Measurements from ENCODE around the gene ZNF396. TPM values are rescaled to one million over a fixed set of nuclear protein-coding genes. Genes with fewer than 3 reads are reported as not detected.

ZNF396 gene
- total and polyA plus RNA-seq, 9 of the 15 experiments (the other 6 are each of a cell fraction or from before 2014, with no cell fraction given) = 0.73 to 2.3 (median 1.9) TPM

DNA sequence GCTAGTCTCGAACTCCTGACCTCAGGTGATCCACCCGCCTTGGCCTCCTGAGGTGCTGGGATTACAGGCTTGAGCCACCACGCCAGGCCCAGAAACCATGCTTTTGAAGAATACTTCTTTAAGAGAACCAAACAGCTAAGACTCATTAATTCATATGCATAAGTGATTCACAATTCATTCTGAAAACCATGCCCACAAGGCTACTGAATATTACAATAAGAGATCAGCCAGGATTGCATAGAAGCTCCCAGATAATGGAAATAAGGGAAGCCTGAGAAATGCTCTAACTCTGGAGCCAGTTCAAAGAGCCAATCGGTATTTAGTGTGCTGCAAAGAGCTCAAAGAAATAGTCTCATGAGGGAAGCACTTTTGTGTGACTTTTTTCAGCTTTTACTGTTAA lies 2.4 kb downstream of the ZNF396 start:
- Histone ChIP-seq H3K79me2 (ENCODE audit: control insufficient read depth, insufficient read depth, low read length) (no peaks in the 10 kb centered on the region), H3K27me3 (ENCODE audit: control insufficient read depth in 2 of 2, insufficient read depth in 2 of 2, low read length in 2 of 2) (0 out of 5 replicates have a peak, but pooled peaks cover 0 to 2% of the 10 kb centered on the region in 2 experiments), H4K20me1 (replicated peaks; ENCODE audit: control insufficient read depth, insufficient read depth, low read length) (no peaks in the 10 kb centered on the region), H3K9me3 (replicated peaks; ENCODE audit: control insufficient read depth, insufficient read depth, low read depth, low read length) (no peaks in the 10 kb centered on the region), H3K9me1 (ENCODE audit: control insufficient read depth, insufficient read depth, low read length) (no peaks in the 10 kb centered on the region), H3K27ac (ENCODE audit: extremely low read depth, low read depth, low read length) (no peak overlapping the region), H3K36me3 (ENCODE audit: control insufficient read depth, insufficient read depth, low read length) (no peaks in the 10 kb centered on the region), H2AFZ (ENCODE audit: low read depth, low read length) (no peak overlapping the region), H3K4me1 (replicated peaks in 1 of 2; ENCODE audit: control insufficient read depth in 2 of 2, insufficient read depth in 2 of 2, low read length in 2 of 2) (peaks cover 4 to 12% of the 10 kb centered on the region in 2 experiments; a peak in 3 of 5 replicates), H3K4me2 (ENCODE audit: insufficient read depth, low read length) (no peak overlapping the region), H3K9ac (ENCODE audit: insufficient read depth in 1 of 2, low read depth in 2 of 2, low read length in 2 of 2) (no peak overlapping the region), H3K4me3 (no peak overlapping the region)
- ChIA-PET POLR2A (interaction anchor here (0.8 to 1.3 kb wide), 2 partner anchors 12 to 549 kb away, joined by 3 read pairs; no protein-coding TSS in a partner anchor), CTCF (ENCODE audit: low intra/inter-chr PET ratio) (no interaction called here)
- no peak for DNase-seq (ENCODE audit: extremely low read depth in 1 of 4, low spot score in 3 of 4)
- no TSS peak for BruUV-seq (replicated peaks)
- no peak for FAIRE-seq
- intact Hi-C loops (cut with micrococcal nuclease) = loop anchor here (10.0 kb wide), 1 partner anchor 510 kb away; no protein-coding TSS in a partner anchor
- WGBS (ENCODE audit: insufficient coverage, low coverage, missing lambda C conversion rate) = 66% methylated on average over 4 of the region's 4 CpGs
- TF ChIP-seq, protein P1, sequence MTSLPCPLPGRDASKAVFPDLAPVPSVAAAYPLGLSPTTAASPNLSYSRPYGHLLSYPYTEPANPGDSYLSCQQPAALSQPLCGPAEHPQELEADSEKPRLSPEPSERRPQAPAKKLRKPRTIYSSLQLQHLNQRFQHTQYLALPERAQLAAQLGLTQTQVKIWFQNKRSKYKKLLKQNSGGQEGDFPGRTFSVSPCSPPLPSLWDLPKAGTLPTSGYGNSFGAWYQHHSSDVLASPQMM (CRISPR knock-in tag; IDR thresholded peaks at IDR 0.05) = no peak
- TF ChIP-seq RAD51 (IDR thresholded peaks at IDR 0.05; ENCODE audit: borderline replicate concordance, low read depth) (no peak), ZNF175 (CRISPR knock-in tag; IDR thresholded peaks at IDR 0.05; ENCODE audit: low read depth) (no peak), HMGN3 (IDR thresholded peaks at IDR 0.05; ENCODE audit: borderline replicate concordance, extremely low read depth, insufficient read length, low read depth, low read length) (no peak), ADNP (tag; IDR thresholded peaks at IDR 0.05) (no peak), CREM (IDR thresholded peaks at IDR 0.05; ENCODE audit: low read depth) (no peak), ILF3 (IDR thresholded peaks at IDR 0.05; ENCODE audit: borderline replicate concordance) (no peak)
- TF ChIP-seq, protein P2, sequence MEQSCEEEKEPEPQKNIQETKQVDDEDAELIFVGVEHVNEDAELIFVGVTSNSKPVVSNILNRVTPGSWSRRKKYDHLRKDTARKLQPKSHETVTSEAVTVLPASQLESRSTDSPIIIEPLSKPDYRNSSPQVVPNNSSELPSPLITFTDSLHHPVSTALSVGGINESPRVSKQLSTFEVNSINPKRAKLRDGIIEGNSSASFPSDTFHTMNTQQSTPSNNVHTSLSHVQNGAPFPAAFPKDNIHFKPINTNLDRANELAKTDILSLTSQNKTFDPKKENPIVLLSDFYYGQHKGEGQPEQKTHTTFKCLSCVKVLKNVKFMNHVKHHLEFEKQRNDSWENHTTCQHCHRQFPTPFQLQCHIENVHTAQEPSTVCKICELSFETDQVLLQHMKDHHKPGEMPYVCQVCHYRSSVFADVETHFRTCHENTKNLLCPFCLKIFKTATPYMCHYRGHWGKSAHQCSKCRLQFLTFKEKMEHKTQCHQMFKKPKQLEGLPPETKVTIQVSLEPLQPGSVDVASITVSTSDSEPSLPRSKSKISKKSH (CRISPR knock-in tag; IDR thresholded peaks at IDR 0.05) = no peak
- TF ChIP-seq, protein P3, sequence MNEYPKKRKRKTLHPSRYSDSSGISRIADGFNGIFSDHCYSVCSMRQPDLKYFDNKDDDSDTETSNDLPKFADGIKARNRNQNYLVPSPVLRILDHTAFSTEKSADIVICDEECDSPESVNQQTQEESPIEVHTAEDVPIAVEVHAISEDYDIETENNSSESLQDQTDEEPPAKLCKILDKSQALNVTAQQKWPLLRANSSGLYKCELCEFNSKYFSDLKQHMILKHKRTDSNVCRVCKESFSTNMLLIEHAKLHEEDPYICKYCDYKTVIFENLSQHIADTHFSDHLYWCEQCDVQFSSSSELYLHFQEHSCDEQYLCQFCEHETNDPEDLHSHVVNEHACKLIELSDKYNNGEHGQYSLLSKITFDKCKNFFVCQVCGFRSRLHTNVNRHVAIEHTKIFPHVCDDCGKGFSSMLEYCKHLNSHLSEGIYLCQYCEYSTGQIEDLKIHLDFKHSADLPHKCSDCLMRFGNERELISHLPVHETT (CRISPR knock-in tag; conservative IDR thresholded peaks at IDR 0.05 in 1 of 2, IDR thresholded peaks at IDR 0.05 in 1 of 2) = no peak
- TF ChIP-seq, protein P4, sequence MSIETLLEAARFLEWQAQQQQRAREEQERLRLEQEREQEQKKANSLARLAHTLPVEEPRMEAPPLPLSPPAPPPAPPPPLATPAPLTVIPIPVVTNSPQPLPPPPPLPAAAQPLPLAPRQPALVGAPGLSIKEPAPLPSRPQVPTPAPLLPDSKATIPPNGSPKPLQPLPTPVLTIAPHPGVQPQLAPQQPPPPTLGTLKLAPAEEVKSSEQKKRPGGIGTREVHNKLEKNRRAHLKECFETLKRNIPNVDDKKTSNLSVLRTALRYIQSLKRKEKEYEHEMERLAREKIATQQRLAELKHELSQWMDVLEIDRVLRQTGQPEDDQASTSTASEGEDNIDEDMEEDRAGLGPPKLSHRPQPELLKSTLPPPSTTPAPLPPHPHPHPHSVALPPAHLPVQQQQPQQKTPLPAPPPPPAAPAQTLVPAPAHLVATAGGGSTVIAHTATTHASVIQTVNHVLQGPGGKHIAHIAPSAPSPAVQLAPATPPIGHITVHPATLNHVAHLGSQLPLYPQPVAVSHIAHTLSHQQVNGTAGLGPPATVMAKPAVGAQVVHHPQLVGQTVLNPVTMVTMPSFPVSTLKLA (conservative IDR thresholded peaks at IDR 0.05) = no peak
- TF ChIP-seq, protein P5, sequence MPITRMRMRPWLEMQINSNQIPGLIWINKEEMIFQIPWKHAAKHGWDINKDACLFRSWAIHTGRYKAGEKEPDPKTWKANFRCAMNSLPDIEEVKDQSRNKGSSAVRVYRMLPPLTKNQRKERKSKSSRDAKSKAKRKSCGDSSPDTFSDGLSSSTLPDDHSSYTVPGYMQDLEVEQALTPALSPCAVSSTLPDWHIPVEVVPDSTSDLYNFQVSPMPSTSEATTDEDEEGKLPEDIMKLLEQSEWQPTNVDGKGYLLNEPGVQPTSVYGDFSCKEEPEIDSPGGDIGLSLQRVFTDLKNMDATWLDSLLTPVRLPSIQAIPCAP (CRISPR knock-in tag; IDR thresholded peaks at IDR 0.05; ENCODE audit: borderline replicate concordance) = no peak
- no peak for ATAC-seq
- in situ Hi-C loops (cut with MboI) = no loop called here

All from K562 (cell line).